ENCODE measurements around the gene CEP85.

CEP85 gene

DNA sequence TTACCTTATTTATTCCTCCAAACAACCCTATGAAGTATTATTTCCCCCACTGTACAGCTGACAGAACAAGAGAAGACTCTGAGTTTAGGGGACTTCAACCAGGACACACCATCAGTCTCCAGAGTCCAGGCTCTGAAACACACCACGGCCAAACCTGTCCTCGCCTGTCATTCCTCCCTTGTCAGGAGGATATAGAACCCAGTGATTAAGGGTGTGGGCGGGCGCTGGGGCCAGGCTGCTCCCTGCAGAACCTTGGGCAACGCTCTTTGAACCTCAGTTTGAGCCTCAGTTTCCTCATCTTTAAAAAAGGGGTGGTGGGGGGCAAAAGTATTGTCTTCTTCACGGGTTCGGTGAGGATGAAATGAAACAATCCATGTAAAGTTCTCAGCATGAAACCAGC is 9.4 kb upstream of the CEP85 start:
- no peak for DNase-seq

GRCh38 chr1:26225033-26225831 is 8.8 kb upstream of the CEP85 start:
- peak in 1 of 2 donors; percentile 37 for DNase-seq

DNA sequence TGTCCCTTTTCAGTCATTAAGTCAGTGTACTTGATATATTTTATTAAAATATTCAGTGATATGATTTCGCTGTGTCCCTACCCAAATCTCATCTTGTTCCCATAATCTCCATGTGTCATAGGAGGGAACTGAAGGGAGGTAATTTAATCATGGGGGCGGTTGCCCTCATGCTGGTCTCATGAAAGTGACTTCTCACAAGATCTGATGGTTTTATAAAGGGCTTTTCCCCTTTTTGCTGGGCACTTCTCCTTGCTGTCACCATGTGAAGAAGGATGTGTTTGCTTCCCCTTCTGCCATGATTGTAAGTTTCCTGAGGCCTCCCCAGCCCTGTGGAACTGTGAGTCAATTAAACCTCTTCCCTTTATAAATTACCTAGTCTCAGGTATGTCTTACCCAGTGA is 3.3 kb upstream of the CEP85 start:
- DNase-seq: peak; percentile 74 to 83

GRCh38 chr1:26234644-26235370 is 807 bp downstream of the CEP85 start:
- DNase-seq: peak in 1 of 2 donors; percentile 11

DNA sequence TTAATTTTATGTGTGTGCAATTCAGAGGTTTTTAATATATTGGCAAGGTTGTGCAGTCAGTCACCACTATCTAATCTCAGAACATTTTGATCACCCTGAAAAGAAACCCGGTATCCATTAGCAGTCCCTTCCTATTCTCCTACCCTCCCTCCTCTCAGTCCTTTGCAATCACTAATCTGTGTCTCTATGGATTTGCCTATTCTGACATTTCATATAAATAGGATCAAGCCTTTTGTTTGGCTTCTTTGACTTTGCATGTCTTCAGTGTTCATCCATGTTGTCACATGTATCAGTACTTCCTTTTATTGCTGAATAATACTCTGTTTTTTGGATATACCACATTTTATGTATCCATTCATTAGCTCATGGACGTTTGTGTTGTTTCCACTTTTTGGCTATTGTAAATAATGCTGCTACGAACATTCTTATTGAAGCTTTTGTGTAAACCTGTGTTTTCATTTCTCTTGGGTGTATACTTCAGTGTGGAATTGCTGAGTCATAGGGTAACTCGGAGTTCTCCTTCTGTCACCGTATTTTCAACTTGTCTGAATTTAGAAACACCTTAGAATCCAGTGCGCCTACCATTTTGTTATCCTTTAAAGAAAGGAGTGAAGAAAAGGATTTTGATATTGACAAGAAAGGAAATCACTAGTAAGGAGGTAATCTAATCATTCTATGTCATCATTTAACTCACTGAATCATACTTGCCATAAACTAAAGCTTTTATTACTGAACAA is 3.4 kb downstream of the CEP85 start:
- DNase-seq: peak in 1 of 2 donors; percentile 11

DNA sequence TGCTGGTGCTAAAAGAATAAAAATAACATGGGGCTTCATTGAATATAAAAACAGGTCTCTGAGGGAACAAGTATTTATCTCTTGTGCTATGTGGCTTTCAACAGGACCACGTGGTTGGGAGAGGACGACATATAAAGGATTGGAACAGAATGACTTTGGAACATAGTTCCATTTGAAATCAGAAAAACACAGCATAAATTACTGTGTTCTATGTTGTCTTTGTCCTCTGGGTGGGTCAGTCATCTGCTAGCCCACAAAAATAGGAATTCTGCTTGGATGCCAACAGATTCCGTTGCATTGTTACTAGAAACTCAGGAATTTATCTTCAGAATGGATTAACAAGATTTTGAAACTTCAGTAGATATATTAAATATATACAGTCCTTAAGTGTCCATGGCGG is 5.9 kb downstream of the CEP85 start:
- DNase-seq: no peak

DNA sequence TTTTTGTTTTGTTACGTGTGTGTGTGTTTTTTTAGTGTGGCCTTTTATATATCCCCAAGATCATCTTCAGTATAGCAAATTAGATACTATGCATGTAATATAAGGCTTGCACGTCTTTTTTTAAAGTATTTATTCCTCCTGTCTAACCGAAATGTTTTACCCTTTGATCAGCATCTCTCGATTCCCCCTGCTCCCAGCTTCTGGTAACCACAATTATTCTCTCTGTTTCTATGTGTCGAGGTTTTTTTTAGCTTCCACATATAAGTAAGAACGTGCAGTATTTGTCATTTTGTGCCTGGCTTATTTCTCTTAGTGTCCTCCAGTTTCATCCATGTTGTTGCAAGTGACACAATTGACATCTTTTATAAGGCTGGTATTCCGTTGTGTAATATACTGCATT is 18.7 kb downstream of the CEP85 start:
- no peak for DNase-seq

- DNase-seq: no peak
Observed at GRCh38 chr1:26254404-26254803, 20.4 kb downstream of the CEP85 start.

- DNase-seq: no peak
Observed at GRCh38 chr1:26257222-26257621, 23.2 kb downstream of the CEP85 start.

DNA sequence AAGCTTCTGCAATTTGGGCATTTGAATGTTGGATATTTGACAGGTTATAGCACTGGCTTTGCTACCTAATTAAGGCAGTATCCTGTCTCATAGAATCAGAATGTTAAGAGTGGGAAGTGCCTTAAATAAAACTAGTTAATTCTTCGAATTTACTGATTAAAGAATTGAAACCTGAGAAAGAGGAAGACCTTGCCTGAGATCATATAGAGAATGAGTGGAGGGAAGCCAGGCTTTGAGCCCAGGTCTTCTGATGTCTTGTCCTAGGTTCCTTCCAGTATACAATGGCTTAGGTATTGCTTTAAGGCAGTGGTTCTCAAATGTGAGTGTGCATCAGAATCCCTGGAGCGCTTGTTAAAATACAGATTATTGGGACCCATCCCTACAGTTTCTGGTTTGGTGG is 25.0 kb downstream of the CEP85 start:
- DNase-seq: peak in 1 of 2 donors; percentile 35

- peak; percentile 87 for DNase-seq
Observed at GRCh38 chr1:26259578-26259977, 25.6 kb downstream of the CEP85 start.

GRCh38 chr1:26263212-26263611 is 29.2 kb downstream of the CEP85 start:
- DNase-seq: no peak

GRCh38 chr1:26265405-26265804 is 31.4 kb downstream of the CEP85 start:
- DNase-seq: no peak

DNA sequence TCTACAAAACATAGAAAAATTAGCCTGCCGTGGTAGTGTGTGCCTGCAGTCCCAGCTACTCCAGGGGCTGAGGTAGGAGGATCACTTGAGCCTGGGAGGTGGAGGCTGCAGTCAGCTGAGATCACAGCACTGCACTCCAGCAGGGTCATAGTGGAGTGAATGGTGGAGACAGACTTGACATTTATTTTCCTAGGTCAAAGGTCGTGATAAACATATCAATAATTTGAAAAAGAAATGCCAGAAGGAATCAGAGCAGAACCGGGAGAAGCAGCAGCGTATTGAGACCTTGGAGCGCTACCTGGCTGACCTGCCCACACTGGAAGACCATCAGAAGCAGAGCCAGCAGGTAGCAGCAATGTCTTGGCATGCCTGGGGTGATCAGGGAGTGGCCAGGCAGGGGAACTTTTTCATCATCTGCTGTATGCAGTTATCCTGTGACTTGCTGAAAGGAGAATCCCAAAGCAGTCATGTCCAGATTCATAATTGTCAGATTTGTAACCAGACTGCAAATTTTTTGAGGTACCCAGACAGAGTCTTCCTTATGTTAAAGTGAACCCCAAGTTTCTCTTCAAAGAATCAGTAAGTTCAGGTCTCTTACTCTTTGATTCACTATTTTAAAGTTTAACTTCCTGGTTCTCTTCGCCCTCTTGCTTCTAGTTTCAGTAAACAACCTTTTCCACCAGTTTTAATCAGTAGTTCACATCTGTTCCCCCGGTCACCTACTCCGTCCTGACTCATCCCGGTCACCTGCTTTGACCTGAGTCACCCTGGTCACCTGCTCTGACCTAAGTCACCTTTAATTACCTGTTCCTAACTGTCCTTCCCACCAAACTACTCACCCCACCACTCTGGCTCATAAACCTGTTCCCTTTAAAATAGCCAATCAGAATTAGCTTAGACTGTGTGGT is 34.5 kb downstream of the CEP85 start:
- no peak for DNase-seq

DNA sequence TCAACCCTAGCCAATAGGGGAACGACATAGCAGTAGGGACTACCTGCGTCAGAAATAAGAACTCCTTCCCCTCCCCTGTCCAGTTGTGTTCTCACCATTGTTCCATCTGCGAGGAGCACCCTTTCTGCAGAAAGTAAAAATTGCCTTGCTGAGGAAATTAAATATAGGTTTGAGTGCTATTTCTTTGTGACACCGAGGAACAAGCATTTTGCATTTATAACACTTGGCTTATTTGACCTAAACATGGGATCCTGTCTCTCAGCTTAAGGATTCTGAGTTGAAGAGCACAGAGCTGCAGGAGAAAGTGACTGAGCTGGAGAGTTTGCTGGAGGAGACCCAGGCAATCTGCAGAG is 35.2 kb downstream of the CEP85 start:
- no peak for DNase-seq

- peak; percentile 77 to 87 for DNase-seq
Observed at GRCh38 chr1:26274801-26275425, 40.9 kb downstream of the CEP85 start.

GRCh38 chr1:26275580-26276431 is 41.8 kb downstream of the CEP85 start:
- DNase-seq: peak; percentile 97 to 98

DNA sequence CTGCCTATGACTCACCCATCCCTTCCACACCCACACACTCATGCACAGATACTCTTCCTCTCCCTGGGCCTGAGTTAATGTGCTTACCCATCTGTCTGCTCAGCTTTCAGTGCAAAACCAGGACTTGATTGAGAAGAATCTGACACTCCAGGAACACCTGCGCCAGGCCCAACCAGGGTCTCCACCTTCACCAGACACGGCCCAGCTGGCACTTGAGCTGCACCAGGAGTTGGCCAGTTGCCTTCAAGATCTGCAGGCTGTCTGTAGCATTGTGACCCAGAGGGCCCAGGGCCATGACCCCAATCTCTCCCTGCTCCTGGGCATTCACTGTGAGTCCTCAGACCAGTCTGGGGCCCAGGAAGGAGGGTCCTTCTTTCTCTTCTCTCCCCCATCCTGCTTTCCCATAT is 42.4 kb downstream of the CEP85 start:
- DNase-seq: no peak

GRCh38 chr1:26277261-26277661 is 43.3 kb downstream of the CEP85 start:
- no peak for DNase-seq

- DNase-seq: no peak
Observed at GRCh38 chr1:26277719-26278118, 43.7 kb downstream of the CEP85 start.

DNA sequence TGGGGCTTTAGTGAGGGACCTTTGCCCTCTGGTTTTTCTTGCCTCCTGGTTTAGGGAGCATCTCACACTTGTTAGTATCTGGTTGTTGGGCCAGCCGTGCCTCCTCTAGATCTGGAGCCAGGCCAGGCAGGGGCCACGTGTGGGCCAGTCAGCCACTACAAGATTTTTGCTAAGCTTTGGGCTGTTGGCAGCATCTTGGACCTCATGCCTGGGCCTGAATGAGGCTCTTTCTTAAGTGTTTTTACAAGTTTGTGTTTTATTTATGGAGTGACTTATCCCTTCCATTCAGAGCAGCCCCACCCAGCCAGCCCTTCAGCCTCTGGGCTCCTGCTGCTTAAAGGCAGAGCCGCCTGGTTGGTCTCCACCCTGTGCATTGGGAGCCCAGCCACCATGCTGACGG is 44.3 kb downstream of the CEP85 start:
- DNase-seq: no peak

Data from inflammatory macrophage (primary cell).